HG02759 (cell line): Measurements from ENCODE around the gene PRR7.
A peak's percentile ranks its signal among the peaks of the same experiment; 100 is the strongest.

Experiments
- ATAC-seq: cut with Tn5 transposase; IDR thresholded peaks from one replicate; pipeline ENCODE4 v1.9.1; 2021; ENCODE audit warnings: mild to moderate bottlenecking, moderate library complexity; ENCODE audit not compliant: unreplicated experiment

Gene PRR7

DNA sequence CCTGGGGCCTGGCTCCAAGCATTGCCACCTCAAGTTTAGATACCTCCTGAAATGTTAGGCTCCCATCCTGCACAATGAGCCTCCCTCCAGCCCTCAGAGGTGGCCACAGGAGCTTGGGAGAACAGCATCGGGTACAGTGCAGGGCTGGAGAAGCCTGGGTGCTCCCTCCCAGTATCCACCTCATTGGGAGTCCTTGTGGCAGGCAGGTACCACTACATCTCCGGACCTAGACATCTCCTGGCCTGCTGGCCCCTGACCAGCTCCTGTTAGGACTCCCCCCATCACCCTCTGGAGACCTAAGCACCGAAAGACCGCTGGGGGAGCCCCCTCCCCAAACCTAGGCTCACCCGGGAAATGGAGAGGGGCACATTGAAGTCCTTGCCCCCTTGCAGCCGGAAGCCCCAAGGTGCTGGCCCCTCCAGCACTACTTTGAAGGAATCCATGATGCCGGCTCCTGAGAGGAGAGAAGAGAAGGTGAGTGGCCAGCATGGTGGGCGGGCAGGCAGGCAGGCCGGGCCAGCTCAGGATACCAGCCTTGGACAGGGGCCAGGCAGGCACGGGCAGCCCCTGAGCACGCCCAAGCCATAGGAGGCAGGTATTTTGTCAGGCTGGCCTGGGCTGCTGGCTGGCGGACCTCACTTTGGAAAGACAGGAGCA lies 49.6 kb downstream of the PRR7 start:
- ATAC-seq, result no peak

DNA sequence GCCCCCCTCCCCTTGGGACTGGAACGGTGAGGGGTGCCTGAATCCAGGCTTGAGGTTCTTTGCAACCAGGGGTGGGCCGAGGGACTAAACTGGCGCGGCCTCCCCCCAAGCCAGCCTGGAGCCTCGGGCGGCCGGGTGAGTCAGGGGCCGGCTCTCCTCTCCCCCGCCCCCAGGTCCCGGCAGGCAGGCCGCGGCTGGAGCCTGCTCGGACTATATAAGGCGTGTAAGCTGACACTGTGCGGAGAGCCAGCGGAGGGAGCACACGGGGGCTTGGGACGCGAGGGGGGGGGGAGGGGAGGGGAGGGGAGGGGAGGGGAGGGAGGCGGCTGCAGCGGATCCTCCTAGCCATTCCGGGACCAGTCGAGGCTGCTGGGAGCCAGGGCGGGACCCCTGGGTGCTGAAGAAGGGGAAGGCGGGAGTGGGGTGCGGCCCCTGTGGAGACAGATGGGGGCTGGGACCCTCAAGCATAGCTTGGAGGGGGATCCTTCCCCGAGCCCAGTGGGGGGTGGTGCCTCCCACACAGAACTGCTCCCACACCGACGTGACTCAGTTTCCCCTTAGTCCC lies 50.2 kb downstream of the PRR7 start:
- no peak for ATAC-seq

DNA sequence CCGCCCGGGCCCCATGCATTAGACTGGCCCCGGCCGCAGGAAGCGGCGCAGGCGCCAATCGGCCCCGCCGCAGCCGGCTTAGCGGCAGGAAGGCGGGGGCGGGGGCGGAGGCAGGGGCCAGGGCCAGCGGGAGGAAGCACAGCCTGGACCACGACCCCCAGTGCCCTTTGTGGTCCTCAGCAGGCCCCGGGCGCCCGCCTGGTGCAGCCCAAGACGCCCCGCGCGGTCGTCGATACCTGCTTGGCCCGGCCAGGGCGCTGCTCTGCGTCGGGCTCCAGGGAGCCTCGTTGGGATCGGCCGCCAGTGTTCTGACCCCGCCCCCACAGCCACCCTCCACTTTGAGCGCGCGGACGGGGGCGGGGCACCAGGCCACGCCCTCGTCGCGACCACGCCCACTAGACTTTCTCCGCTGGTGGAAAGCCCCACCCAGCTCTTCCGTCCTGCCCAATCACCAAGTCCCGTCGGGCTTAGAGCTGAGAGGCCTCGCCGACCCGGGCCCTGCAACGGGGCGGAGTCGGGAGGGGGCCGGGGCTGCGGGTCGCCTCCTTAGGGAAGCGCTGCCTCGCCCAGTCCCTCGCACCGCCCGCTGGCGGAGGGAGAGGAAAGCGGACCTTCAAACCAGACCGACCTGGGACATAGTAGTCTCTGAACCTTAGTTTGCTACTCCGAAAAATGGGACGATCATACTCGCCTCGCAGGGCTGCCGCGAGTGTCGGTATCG lies 50.8 kb downstream of the PRR7 start, which contains the start of gene PDLIM7:
PDLIM7 (minus strand) TSS at position 313 of the 721 bp plus-strand sequence. CDS start 1,092 bp downstream, outside the sequence.
- ATAC-seq, result peak; percentile 80

DNA sequence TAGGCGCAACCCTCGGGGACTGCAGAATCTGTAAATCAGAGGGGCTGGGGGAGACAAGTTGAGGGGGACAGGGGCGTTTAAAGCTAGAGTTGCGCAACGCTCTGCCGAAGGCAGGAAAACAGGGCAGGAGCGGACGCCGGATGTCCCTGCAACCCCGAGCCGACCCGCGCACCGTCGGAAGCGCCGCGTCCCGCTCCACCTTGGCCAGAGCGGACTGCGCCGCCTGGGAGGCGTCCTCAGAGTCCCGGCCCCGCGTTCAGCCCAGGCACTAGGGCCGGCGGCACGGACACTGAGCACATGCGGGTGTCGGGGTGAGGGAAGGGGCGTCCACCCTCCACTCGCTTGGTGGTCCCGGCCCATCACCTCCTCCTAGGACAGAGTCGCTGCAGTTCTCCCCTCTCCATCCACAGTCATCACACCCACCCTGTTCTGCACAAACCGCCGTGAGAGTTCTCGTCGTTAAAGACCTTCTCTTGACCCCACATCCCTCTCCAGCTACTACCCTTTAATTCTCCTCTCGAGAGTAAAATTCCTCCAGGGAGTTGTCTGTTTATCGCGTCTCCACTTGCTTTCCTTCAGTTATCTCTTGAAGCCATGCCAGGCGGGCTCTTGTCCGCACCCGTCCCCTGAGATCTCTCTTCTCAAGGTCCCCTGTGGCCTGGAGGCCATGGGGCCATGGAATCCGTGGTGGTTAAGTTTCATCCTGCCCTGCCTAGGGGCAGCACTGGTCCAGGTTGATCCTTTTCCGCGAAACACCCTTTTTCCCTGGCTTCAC lies 51.6 kb downstream of the PRR7 start:
- ATAC-seq, result no peak

DNA sequence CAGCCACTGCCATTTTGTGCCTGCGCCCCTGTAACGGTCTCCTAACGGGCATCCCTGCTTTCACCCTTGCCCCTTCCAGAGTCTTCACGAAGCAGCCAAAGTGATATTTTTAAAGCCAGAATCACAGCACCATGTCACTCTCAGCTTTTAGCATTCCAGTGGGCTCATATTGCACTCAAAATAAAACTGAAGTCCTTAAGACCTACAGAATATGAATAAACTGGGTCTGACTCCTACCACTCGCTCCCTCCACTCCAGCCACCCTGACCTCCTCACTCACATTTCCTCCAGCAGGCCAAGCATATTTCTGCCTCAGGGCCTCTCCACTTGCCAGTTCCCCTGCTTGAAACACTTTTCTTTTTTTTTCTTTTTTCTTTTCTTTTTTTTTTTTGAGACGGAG lies 53.2 kb downstream of the PRR7 start:
- ATAC-seq, result no peak

DNA sequence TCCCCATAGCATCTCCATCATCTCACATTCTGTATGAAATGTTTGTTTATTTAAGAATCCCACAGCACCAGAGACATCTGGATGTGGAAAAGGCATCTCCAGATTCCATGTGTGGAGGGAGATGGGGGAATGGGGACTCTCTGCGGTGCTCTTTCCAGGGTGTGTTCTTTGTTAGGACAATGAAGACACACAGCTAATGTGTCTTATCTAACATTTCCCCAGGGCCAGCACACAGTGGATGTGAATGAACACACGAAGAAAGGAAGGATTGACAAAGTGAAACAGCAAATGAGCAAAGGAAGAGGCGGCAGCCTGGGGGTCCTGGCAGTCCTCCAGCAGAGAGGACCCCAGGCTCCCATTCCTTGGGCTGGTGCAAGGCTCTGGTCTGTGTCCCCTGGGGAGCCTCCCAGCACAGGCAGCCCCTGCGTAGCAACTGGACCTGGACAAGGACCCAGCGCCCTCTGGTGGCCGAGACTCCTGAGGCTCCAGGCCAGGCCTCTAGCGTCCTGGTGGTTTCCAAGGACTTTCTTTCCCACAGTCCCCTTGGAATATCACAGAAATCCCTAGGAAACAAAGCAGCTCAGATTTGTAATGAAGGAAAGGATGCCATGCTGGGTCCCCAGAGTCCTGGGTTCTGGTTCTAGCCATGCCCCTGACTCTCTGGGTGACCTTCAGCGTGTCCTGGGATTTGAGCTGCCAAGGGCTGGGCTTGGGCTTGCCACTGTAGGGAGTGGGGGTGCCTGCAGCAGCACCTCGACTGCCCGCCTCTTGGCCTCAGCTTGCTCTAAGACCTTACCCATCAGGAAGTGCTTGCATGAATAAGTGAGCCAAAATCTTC lies 54.3 kb downstream of the PRR7 start:
- peak; percentile 31 for ATAC-seq

DNA sequence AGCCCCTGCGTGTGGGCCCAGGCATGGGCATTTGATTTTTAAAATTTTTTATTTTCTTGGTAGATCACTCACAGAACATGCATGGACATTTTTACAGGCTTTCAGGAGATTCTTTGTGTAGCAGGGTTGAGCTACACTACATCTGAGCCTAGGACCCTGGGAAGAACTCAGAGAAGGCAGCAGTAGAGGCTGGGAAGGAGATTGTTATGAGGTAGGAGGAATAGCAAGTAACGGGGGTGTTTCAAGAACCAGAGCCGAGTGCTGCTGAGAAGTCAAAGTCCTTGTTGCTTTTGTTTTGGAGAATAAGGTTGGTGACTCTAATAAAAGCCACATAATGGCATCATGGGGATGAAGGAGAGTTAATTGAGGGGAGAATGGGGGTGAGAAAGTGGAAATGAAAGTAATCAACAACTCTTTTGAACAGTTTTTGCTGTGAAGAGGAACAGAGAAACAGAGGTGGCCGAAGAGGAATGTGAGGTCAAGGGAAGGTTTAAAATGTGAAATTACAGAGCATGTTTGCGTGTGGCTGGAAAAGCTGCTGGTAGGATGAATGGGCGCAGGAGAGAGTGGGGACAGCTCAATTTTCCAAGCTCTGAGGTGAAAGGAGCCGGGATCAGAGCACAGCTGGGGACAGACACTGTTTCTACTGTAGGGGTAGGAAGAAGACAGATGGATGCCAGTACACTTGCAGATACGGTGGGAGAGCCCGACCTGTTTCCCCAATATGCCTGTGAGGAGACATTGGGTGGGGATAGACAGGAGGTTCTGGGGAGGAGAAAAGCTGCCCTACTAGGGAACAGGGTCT lies 55.5 kb downstream of the PRR7 start:
- ATAC-seq, result no peak

DNA sequence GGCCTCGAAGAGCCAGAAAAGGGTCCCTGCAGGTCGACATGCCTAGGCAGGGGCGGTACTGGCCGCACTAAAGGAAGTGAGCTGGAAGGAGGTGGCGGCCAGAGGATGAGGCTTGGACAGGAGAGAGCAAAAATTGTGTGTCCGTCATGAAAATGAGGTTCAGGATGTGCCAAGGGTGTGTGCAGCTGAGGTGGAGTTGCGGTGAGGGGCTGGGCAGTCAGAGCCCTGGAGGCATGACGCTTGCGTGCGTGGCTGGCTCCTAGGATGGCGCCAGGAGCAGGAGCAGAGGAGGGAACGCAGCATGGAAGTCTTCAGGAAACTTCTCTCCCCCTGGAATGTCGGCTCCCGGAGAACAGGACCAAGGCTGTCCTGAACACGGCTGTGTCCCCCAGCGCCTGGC lies 56.3 kb downstream of the PRR7 start:
- no peak for ATAC-seq

DNA sequence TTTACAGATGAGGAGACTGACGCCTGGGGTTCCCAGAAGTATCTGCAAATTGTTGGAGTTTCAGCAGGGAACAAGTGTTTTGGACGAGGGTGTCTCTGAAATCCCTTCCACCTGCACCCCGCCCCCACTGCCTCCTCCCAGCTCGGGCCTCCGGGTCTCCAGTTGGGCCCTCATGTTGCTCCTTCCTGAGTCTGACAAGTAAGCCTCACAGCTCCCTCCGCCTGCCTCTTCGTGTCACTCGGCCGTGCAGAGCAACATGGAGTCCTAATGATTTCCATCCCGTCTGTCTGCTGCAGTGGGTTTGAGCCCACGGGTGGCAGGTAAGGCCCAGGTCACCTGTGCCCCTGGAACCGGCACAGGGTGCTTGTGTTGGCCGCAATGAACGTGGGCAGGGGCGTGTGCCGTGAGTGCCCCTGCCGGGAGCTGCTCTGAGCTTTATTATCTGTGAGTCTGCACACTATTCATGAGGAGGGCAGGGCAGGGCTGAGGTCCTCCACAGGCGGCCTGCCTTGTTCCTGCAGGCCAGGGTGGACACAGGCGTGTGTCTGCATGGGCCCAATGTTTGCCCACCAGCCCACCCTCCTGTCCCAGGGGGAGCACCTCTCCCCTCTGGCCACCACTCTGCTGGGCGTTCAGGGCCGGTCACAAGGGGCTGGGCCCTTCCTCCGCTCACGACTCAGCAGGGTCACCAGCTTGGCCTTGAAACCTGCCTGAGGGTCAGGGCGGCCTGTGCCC lies 56.9 kb downstream of the PRR7 start:
- no peak for ATAC-seq

DNA sequence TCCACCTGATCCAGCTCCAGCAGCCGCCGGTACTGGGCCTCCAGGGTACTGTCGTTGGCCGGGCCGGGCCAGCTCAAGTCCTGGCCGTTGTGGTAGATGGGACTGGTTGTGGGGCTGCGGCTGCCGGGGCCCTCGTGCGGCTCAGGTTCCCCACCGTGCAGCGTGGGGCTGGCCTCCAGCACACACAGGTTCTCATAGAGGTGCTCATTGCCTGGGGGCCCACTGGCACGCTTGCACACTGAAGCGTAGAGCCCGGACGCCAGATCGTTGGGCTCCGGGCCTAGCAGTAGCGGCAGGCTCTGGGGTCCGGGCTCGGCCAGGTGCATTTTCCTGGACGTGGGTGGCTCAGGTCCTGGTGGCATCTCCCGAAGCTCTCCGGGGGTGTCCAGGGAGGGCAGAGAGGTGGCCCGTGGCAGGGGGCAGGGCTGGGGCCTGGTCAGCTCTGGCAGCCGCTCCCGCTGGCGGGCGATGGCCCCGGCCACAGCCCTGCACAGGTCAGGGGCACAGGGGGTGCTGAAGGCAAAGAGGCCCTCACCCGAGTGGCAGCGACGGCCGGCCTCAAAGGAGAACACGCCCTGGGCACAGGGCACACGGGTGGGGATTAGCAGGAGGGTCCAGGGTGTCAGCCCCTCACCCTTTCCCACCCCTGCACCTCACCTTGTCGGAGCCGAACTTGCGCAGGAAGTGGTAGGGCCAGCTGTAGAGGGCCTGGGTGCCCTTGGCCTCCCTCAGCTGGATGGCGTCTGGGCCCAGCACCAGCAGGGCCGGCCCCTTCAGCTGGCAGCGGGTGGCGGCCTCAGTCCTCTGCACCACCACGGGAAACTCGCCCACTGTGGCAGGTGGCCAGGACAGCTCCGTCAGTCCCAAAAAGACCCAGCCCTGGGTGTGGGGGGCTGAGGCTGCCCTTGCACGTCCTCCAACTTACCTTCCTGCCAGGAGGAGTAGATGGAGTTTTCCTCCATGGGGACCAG lies 57.8 kb downstream of the PRR7 start:
- no peak for ATAC-seq

DNA sequence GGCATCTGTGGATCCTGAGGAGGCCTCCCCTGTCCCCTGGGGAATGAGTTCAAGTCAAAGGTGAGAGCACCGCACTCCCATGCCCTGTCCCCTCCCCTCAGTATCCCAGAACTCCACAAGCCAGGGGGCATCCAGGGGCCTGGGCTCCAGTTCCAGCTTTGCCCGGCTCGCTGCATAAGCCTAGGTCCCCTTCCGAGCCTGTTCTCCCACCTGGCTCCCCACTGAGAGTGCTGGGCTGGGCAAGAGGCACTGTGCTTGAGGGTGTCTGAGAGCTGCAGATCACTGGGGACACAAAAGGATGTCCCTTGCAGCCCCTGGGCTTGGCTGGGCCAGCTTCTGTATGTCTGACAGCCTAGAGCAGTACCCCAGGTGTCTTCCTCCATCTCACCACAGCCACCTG lies 58.5 kb downstream of the PRR7 start:
- ATAC-seq, result no peak
